K562 (cell line): ENCODE results near the gene TRAF7. TPM values are rescaled to one million over a fixed set of nuclear protein-coding genes. Genes with fewer than 3 reads are reported as not detected.

Experiments
- ATF2 ChIP-seq: sonication (generic); formaldehyde crosslinking; IDR thresholded peaks from 2 replicates; pipeline ENCODE4 v1.8.1; 2022; ENCODE audit warnings: missing genetic modification reagents
- ELF4 ChIP-seq: fragments of 450-650 bp; formaldehyde crosslinking; IDR thresholded peaks from 2 replicates; pipeline ENCODE4 v1.4.0; 2022; ENCODE audit warnings: missing genetic modification characterization
- EZH2 ChIP-seq: IDR thresholded peaks from 2 replicates; pipeline ENCODE4 v1.6.1; 2012; ENCODE audit warnings: low read depth, mild to moderate bottlenecking, inconsistent platforms, low read length, borderline replicate concordance
- GABPA ChIP-seq: fragments of 200-800 bp; sonication (Bioruptor generic); conservative IDR thresholded peaks from 2 replicates; pipeline ENCODE4 v1.6.1; 2016; ENCODE audit warnings: low read depth, missing genetic modification characterization, missing compliant biosample characterization
- HDAC2 ChIP-seq: fragments of 450-650 bp; IDR thresholded peaks from 2 replicates; pipeline ENCODE4 v1.6.1; 2016; ENCODE audit warnings: mild to moderate bottlenecking
- NCOA6 ChIP-seq: fragments of 450-650 bp; IDR thresholded peaks from 2 replicates; pipeline ENCODE4 v1.6.1; 2017; ENCODE audit warnings: mild to moderate bottlenecking
- PURB ChIP-seq: sonication (generic); formaldehyde crosslinking; IDR thresholded peaks from 2 replicates; pipeline ENCODE4 v1.9.0; 2021; ENCODE audit warnings: low read depth, mild to moderate bottlenecking, missing genetic modification reagents
- RUNX1 ChIP-seq: sonication (generic); IDR thresholded peaks from 2 replicates; pipeline ENCODE4 v1.6.1; 2016; ENCODE audit warnings: antibody characterized with exemption, low read depth
- SMC3 ChIP-seq: conservative IDR thresholded peaks from 2 replicates; pipeline ENCODE4 v1.6.1; 2011; ENCODE audit warnings: low read depth, low read length, improper control_type of control experiment; ENCODE audit not compliant: insufficient read depth
- TFAP4 ChIP-seq: sonication (generic); formaldehyde crosslinking; IDR thresholded peaks from 2 replicates; pipeline ENCODE4 v1.8.0; 2022; ENCODE audit warnings: missing genetic modification reagents, mild to moderate bottlenecking, moderate library complexity, borderline replicate concordance
- U2AF1 ChIP-seq: fragments of 200-400 bp; formaldehyde crosslinking; optimal IDR thresholded peaks from 2 replicates; pipeline ENCODE3; 2017; ENCODE audit warnings: mild to moderate bottlenecking, low read depth, low read length, moderate library complexity
- YBX1 ChIP-seq: fragments of 450-650 bp; IDR thresholded peaks from 2 replicates; pipeline ENCODE4 v1.7.1; 2016; ENCODE audit warnings: mild to moderate bottlenecking
- ZNF146 ChIP-seq: IDR thresholded peaks from one replicate; pipeline ENCODE4 v1.6.1; 2018; ENCODE audit warnings: missing compliant biosample characterization; ENCODE audit not compliant: unreplicated experiment
- ZNF165 ChIP-seq: fragments of 250-450 bp; sonication (Bioruptor Pico); IDR thresholded peaks from 2 replicates; pipeline ENCODE4 v1.4.0; 2020; ENCODE audit warnings: borderline replicate concordance
- ZNF311 ChIP-seq: fragments of 250-450 bp; sonication (Bioruptor Pico); IDR thresholded peaks from 2 replicates; pipeline ENCODE4 v1.4.0; 2020; ENCODE audit warnings: mild to moderate bottlenecking, moderate library complexity
- ZNF324 ChIP-seq: fragments of 250-450 bp; sonication (Bioruptor Pico); IDR thresholded peaks from 2 replicates; pipeline ENCODE4 v1.4.0; 2020; ENCODE audit warnings: mild to moderate bottlenecking
- ZNF592 ChIP-seq: fragments of 450-650 bp; IDR thresholded peaks from 2 replicates; pipeline ENCODE4 v1.6.1; 2017; ENCODE audit warnings: antibody characterized with exemption, mild to moderate bottlenecking
- polyA plus RNA-seq, 8 experiments: library from polyadenylated mRNA; depleted of rRNA in 4 of 8; stranded (reverse) in 5 of 8; unstranded in 3 of 8; fragments of >200 nt; fragmentation: Nextera tagmentation in 2 of 8; fragmentation: Illumina TruSeq in 1 of 8; extraction: Ambion mirVana in 2 of 8; extraction: Trizol in 1 of 8; gene quantifications; 2 replicates each; pipeline versions ENCODE4 v1.2.1 to v1.2.3, GENCODE V29; 2011 to 2014; ENCODE audit warnings: inconsistent platforms in 1 of 8, missing spikeins in 1 of 8
- total RNA-seq, 7 experiments: library from RNA; depleted of rRNA in 6 of 7; stranded (reverse); fragments of >200 nt in 6 of 7; fragmentation: Illumina TruSeq in 2 of 7; extraction: Trizol in 2 of 7; gene quantifications; 2 replicates each; pipeline versions ENCODE4 v1.2.1 to v1.2.3, GENCODE V29; 2011 to 2021; ENCODE audit warnings: low replicate concordance in 1 of 7
- TF ChIP-seq, protein P1 (sequence below): sonication (generic); formaldehyde crosslinking; IDR thresholded peaks from 2 replicates; pipeline ENCODE4 v1.8.1; 2023; ENCODE audit warnings: mild to moderate bottlenecking, missing genetic modification reagents
- TF ChIP-seq, protein P2 (sequence below): sonication (generic); formaldehyde crosslinking; IDR thresholded peaks from 2 replicates; pipeline ENCODE4 v1.4.0; 2020; ENCODE audit warnings: mild to moderate bottlenecking, missing genetic modification reagents

The TRAF7 gene
- total and polyA plus RNA-seq, 9 of the 15 experiments (the other 6 are each of a cell fraction or from before 2014, with no cell fraction given): 1.1 to 113 (median 41.6) TPM

DNA sequence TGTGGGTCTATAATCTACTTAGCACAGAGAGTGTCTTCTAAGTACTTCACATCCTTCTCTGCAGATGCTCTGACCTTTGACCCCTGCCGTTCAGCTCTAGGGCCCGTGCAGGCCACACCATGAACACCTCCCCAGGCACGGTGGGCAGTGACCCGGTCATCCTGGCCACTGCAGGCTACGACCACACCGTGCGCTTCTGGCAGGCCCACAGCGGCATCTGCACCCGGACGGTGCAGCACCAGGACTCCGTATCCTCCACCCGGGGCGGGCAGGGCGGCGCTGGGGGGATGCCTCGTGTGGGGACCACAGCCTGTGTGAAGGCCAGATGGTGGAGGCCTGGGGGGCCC, 50.4 kb downstream of the TRAF7 start (continued):
- TF ChIP-seq ZNF592 (peak; percentile 84; the same call in 1 of the 2 replicates), HDAC2 (peak; percentile 23; the same call in 1 of the 2 replicates), SMC3 (no peak), ZNF311 (no peak), ELF4 (CRISPR knock-in tag) (0 out of 2 replicates have a peak, but pooled peaks have one; percentile 2), GABPA (tag) (no peak), EZH2 (no peak), NCOA6 (no peak), PURB (CRISPR knock-in tag) (no peak), ATF2 (CRISPR knock-in tag) (no peak), RUNX1 (no peak), ZNF324 (CRISPR knock-in tag) (no peak), ZNF165 (no peak), U2AF1 (no peak), YBX1 (no peak), ZNF146 (CRISPR knock-in tag) (no peak), TFAP4 (CRISPR knock-in tag) (no peak)
- TF ChIP-seq, protein P1, sequence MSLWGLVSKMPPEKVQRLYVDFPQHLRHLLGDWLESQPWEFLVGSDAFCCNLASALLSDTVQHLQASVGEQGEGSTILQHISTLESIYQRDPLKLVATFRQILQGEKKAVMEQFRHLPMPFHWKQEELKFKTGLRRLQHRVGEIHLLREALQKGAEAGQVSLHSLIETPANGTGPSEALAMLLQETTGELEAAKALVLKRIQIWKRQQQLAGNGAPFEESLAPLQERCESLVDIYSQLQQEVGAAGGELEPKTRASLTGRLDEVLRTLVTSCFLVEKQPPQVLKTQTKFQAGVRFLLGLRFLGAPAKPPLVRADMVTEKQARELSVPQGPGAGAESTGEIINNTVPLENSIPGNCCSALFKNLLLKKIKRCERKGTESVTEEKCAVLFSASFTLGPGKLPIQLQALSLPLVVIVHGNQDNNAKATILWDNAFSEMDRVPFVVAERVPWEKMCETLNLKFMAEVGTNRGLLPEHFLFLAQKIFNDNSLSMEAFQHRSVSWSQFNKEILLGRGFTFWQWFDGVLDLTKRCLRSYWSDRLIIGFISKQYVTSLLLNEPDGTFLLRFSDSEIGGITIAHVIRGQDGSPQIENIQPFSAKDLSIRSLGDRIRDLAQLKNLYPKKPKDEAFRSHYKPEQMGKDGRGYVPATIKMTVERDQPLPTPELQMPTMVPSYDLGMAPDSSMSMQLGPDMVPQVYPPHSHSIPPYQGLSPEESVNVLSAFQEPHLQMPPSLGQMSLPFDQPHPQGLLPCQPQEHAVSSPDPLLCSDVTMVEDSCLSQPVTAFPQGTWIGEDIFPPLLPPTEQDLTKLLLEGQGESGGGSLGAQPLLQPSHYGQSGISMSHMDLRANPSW (CRISPR knock-in tag): 0 out of 2 replicates have a peak, but pooled peaks have one; percentile 41
- TF ChIP-seq, protein P2, sequence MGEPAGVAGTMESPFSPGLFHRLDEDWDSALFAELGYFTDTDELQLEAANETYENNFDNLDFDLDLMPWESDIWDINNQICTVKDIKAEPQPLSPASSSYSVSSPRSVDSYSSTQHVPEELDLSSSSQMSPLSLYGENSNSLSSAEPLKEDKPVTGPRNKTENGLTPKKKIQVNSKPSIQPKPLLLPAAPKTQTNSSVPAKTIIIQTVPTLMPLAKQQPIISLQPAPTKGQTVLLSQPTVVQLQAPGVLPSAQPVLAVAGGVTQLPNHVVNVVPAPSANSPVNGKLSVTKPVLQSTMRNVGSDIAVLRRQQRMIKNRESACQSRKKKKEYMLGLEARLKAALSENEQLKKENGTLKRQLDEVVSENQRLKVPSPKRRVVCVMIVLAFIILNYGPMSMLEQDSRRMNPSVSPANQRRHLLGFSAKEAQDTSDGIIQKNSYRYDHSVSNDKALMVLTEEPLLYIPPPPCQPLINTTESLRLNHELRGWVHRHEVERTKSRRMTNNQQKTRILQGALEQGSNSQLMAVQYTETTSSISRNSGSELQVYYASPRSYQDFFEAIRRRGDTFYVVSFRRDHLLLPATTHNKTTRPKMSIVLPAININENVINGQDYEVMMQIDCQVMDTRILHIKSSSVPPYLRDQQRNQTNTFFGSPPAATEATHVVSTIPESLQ (CRISPR knock-in tag): no peak
